SH-SY5Y (cell line): ENCODE measurements around the gene SLC1A2.

ENCODE experiments used
- GATA2 ChIP-seq: IDR thresholded peaks from 2 replicates; pipeline ENCODE4 v1.6.1; 2011; ENCODE audit warnings: mild to moderate bottlenecking, low read depth, low read length
- GATA3 ChIP-seq: IDR thresholded peaks from 2 replicates; pipeline ENCODE4 v1.6.1; 2011; ENCODE audit warnings: low read depth, mild to moderate bottlenecking, low read length, moderate library complexity

The SLC1A2 gene

DNA sequence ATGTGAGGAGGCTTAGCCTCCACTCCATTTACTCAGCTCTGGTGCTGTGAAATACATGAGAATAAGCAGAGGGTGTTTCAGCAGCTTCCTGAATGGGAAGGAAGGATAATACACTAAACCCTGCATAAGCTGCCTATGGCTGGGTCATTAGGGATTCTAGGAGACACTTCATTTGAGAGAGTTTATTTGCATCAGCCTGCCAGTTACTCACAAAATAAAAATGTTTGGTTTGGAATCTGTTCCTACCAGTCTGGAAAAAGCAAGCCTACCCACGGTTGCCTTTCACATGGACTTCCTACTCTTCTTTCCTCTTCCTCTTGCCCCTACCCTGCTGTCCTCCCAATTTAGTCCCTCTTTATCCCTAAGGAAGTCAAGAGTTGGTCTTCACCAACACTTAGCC is 20.5 kb downstream of the SLC1A2 start:
- TF ChIP-seq GATA3 (no peak), GATA2 (no peak)

DNA sequence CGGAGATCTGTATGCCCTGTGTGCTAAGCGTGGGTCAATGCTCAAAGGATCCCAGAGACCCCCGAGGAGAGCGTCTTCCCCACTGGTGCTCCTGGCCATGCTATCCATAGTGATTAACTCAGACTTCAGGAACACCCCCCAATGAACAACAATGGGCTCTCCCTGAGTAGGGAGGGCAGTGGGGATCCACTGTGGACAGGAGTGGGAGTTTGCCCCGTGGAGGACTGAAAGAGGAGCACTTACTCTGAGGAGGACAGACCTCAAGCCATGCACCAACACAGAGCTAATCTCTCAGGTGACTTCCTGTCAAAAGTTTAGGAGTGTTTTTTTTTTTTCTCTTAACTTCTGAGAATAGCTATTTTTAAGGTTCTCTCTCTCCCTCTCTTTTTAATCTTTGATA is 24.4 kb downstream of the SLC1A2 start:
- TF ChIP-seq GATA2 (no peak), GATA3 (no peak)

DNA sequence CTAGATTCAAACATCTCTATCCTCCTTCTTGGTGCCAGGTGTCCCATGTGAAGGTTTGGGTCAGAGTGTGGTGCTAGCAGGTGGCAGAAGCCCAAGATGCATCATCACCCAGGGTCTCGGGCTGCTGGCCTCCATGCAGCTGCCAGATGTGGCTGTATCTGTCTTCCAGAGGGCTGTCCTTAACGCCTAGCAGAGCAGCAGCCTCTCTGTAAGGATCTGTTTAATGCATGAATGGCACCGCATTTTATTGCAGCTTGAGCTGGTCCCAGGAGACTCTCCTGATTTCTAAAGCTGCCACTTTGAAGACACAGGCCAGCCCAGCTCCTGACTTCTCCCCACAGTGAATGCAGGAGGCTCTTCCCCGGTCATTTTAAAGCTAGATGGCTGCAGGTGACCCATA is 26.3 kb downstream of the SLC1A2 start:
- no peak for TF ChIP-seq GATA3
- TF ChIP-seq GATA2: no peak

DNA sequence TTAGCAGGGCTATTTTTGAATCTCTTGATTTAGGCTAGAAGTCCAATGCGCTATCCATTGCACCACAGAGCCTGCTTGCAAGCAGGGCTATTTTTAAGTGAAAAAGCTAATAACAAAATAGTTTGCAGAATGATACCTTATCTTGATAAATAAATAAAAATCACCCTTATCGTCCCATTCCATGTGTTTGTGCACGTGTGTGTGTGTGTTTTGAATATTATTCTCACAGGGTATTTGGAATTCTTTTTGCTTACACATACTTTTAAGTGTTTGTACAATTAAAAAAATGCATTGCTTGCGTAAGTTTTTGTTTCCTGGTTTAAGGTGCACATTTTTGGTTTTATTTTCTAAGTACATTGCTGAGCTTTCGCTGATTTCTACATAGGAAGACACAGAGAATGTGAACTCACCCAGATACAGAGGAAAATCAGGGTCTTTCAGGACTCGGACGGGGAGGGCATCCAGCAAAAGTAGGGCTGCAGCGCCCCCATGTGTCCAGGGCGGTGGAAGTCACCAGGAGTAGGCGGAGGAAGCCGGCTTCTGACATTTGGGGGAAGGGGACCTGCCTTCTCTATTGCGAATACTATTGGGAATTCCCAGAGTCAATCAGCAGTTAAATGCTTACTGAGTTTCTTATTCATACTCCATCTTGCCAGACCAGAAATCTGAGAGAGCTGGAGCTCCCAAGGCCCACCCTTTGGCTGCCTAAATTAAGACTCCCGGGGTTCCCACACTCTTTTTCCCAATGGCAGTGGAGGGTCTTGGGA is 27.3 kb downstream of the SLC1A2 start:
- no peak for TF ChIP-seq GATA3
- no peak for TF ChIP-seq GATA2

GRCh38 chr11:35390737-35391682 is 28.3 kb downstream of the SLC1A2 start:
- TF ChIP-seq GATA3 (no peak), GATA2 (no peak)

GRCh38 chr11:35389897-35390465 is 29.4 kb downstream of the SLC1A2 start:
- TF ChIP-seq GATA2 (no peak), GATA3 (no peak)

DNA sequence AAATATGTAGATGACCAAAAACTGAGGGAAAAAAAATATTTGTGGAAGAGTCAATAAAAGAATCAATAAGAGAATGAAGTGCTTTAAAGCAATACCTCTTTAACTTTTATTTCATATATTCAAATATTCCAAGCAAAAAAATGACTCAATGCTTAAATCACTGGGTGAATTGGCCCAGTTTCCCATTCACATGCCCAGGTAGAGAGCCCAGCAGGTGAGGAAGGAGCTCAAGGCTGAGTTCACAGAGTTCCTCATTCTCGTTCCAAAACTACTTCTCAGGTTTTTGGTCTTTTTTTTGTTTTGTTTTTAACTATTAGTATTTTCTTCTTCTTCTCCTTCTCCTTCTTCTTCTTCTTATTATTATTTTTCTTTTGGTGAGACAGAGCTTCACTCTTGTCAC is 30.2 kb downstream of the SLC1A2 start:
- TF ChIP-seq GATA3 (no peak), GATA2 (no peak)

DNA sequence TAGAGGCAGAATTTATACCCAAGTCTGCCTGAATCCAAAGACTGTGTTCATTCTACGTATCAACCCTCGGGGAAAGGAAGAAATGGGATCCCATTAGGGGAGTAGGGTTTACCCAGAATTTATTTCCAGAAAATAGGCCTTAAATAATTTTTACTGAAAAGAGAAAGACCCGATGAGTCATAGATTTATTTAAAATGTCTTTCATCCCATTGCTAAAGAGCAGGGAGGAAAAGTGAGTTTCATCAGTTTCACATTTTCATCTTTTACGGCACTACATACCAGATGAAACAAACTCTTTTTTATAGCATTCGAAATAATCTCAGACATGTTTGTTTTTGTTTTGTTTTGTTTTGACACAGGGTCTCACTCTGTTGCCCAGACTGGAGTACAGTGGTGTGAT is 31.3 kb downstream of the SLC1A2 start:
- no peak for TF ChIP-seq GATA2
- no peak for TF ChIP-seq GATA3

DNA sequence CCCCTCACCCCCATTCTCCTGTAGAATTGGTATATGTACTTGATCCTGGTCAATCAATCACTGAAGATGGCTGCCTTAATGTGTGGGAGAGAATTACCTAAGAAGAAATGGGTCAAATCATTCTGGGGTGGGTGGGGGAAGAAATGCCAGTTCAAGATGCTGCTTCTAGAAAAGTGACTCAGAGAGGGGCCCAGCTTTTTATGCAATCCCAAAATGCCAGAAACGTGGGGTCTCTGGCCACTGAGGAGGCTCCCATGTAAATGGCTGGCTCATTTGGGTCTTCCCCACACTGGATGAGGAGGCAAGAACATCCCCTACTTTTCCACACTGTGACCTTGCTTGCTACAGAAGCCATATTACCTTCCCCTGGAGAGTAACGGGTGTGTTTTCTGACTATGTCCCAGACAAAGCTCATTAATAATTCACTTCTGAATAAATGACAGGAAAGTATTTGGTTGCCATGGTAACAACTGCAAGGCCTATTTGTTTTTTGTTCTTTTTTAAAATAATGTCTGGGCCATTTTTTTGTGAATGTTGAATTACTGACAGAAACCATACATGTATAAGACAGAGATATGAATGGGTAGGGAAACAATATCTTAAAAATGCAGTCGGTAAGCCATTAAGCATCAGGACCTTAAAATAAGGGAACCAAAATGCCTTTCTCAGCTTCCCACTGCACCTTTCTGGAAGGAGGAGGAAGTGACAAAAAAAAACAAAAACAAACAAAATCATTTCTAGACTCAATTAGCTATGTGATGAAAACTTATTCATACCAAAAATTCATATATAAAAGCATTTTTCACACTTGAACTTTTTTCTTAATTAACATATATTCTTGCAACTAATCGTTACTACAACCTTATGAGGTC is 32.0 kb downstream of the SLC1A2 start:
- TF ChIP-seq GATA2 (no peak), GATA3 (no peak)

DNA sequence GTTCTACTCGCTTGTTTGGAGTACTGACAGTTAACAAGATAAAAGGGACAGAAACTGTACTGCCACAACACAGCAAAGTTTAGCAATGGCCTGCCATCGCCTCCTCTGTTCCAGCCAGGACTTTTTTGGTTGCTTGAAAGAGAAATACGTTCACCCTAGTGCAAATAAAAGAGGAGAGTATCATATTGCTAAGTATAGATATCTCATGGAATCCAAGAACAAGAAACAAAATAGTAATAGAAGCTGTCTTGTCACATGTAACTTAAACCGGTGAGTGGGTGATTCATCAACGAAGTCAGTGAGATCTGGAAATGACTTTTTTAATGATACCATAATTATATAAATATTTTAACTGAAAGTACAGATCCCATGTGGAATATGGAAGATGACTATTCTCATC is 35.4 kb downstream of the SLC1A2 start:
- no peak for TF ChIP-seq GATA3
- no peak for TF ChIP-seq GATA2

GRCh38 chr11:35381709-35382322 is 37.5 kb downstream of the SLC1A2 start:
- TF ChIP-seq GATA2: no peak
- TF ChIP-seq GATA3: no peak

- no peak for TF ChIP-seq GATA3
Measured at GRCh38 chr11:35380603-35381002, 38.8 kb downstream of the SLC1A2 start.

- TF ChIP-seq GATA2: no peak; the same call in 1 of the 2 replicates
Measured at GRCh38 chr11:35377262-35377661, 42.1 kb downstream of the SLC1A2 start.

GRCh38 chr11:35376613-35377012 is 42.7 kb downstream of the SLC1A2 start:
- TF ChIP-seq GATA3 (peak; percentile 89), GATA2 (peak; percentile 86)
